H1 (cell line): ENCODE measurements around the gene LAG3. TPM values are rescaled to one million over a fixed set of nuclear protein-coding genes. Genes with fewer than 3 reads are reported as not detected.

Experiments
- CTCF ChIA-PET: fragments of 300-600 bp; sonication (Branson Sonifier 250); formaldehyde crosslinking; loops from one replicate; lab custom pipeline; 2021; ENCODE audit not compliant: partially characterized antibody; lab: Charles Lee
- POLR2A ChIA-PET: fragments of 300-600 bp; sonication (Branson Sonifier 250); formaldehyde crosslinking; loops from one replicate; lab custom pipeline; 2021; ENCODE audit warnings: inconsistent platforms; ENCODE audit not compliant: partially characterized antibody; lab: Charles Lee
- DNase-seq, 2 experiments: peaks; one replicate each; pipeline versions ENCODE4 v3.0.0 to v3.0.0-alpha.2; 2010 to 2022; ENCODE audit warnings: low spot score in 2 of 2, low read depth in 1 of 2, mixed read lengths in 1 of 2
- FAIRE-seq: peaks from 2 replicates; lab custom pipeline; 2011; peaks lifted over from hg19 to GRCh38; lab: Jason Lieb, UNC
- H2AFZ ChIP-seq: 2 replicates; pipeline ENCODE4 v1.8.1; 2012; ENCODE audit warnings: low read length, inconsistent platforms
- H2AK5ac ChIP-seq: 2 replicates; pipeline ENCODE4 v1.6.1; 2013; ENCODE audit warnings: low read depth, low read length
- H2BK120ac ChIP-seq: replicated peaks from 2 replicates; pipeline ENCODE3; 2013; ENCODE audit warnings: low read depth, low read length, inconsistent platforms
- H2BK12ac ChIP-seq: 2 replicates; pipeline ENCODE4 v1.6.1; 2013; ENCODE audit warnings: low read depth, low read length
- H2BK15ac ChIP-seq: 2 replicates; pipeline ENCODE4 v1.6.1; 2013; ENCODE audit warnings: low read length
- H2BK20ac ChIP-seq: 2 replicates; pipeline ENCODE4 v1.6.1; 2013; ENCODE audit warnings: low read length
- H2BK5ac ChIP-seq: 2 replicates; pipeline ENCODE4 v1.6.1; 2013; ENCODE audit warnings: low read depth, low read length
- H3K14ac ChIP-seq: 2 replicates; pipeline ENCODE4 v1.6.1; 2013; ENCODE audit warnings: inconsistent platforms; ENCODE audit not compliant: insufficient read length
- H3K18ac ChIP-seq: 2 replicates; pipeline ENCODE4 v1.6.1; 2013; ENCODE audit warnings: low read length; ENCODE audit errors: extremely low read depth
- H3K23ac ChIP-seq: 2 replicates; pipeline ENCODE4 v1.6.1; 2013; ENCODE audit warnings: inconsistent platforms; ENCODE audit not compliant: insufficient read length
- H3K23me2 ChIP-seq: 2 replicates; pipeline ENCODE4 v1.6.1; 2013; ENCODE audit warnings: low read depth, low read length
- H3K27ac ChIP-seq: 2 replicates; pipeline ENCODE4 v1.6.1; 2011; ENCODE audit warnings: low read depth, low read length, inconsistent platforms
- H3K27me3 ChIP-seq, 4 experiments: replicated peaks in 1 of 4; 1 replicate in 1 of 4; 2 replicates in 3 of 4; pipeline versions ENCODE4 v1.6.1 to v1.8.1; 2011 to 2013; ENCODE audit warnings: low read length in 3 of 4, mild to moderate bottlenecking in 3 of 4, inconsistent platforms in 2 of 4, mixed read lengths in 2 of 4, moderate library complexity in 1 of 4; ENCODE audit not compliant: control insufficient read depth in 3 of 4, insufficient read depth in 3 of 4; ENCODE audit errors: extremely low read depth in 1 of 4
- H3K36me3 ChIP-seq, 4 experiments: 2 replicates each; pipeline versions ENCODE4 v1.6.1 to v1.8.1; 2011 to 2013; ENCODE audit warnings: mild to moderate bottlenecking in 4 of 4, low read length in 3 of 4, moderate library complexity in 2 of 4, control low read depth in 1 of 4, inconsistent platforms in 1 of 4; ENCODE audit not compliant: insufficient read depth in 4 of 4, control insufficient read depth in 2 of 4
- H3K4ac ChIP-seq: replicated peaks from 2 replicates; pipeline ENCODE3; 2013; ENCODE audit warnings: low read length, low read depth, mixed read lengths, inconsistent platforms; ENCODE audit not compliant: insufficient read length
- H3K4me1 ChIP-seq, 4 experiments: replicated peaks in 1 of 4; 1 replicate in 1 of 4; 2 replicates in 3 of 4; pipeline versions ENCODE4 v1.6.1 to v1.8.1; 2011 to 2013; ENCODE audit warnings: low read length in 3 of 4, inconsistent platforms in 2 of 4, mixed read lengths in 1 of 4; ENCODE audit not compliant: insufficient read depth in 4 of 4, control insufficient read depth in 3 of 4
- H3K4me2 ChIP-seq, 2 experiments: 2 replicates each; pipeline versions ENCODE4 v1.6.1 to v1.8.1; 2011 to 2013; ENCODE audit warnings: low read depth in 2 of 2, low read length in 2 of 2, control low read depth in 1 of 2, inconsistent platforms in 1 of 2, mild to moderate bottlenecking in 1 of 2; ENCODE audit not compliant: insufficient read depth in 1 of 2
- H3K4me3 ChIP-seq, 4 experiments: fragments of 200-600, 300-600 bp in 1 of 4; sonication (generic), shearing (Covaris generic), sonication (Bioruptor Twin) in 1 of 4; 2 replicates each; pipeline versions ENCODE4 v1.5.1 to v1.8.1; 2011 to 2016; ENCODE audit warnings: low read length in 4 of 4, low read depth in 3 of 4, control low read depth in 2 of 4, inconsistent platforms in 2 of 4, mild to moderate bottlenecking in 2 of 4, mixed read lengths in 1 of 4, moderate library complexity in 1 of 4; ENCODE audit not compliant: insufficient read depth in 2 of 4; ENCODE audit errors: extremely low read depth in 1 of 4
- H3K56ac ChIP-seq: replicated peaks from 2 replicates; pipeline ENCODE3; 2013; ENCODE audit warnings: low read depth, mild to moderate bottlenecking, mixed read lengths, low read length, inconsistent platforms; ENCODE audit not compliant: insufficient read length
- H3K79me1 ChIP-seq: 2 replicates; pipeline ENCODE4 v1.6.1; 2013; ENCODE audit warnings: low read depth, low read length, control low read depth
- H3K79me2 ChIP-seq, 2 experiments: 2 replicates each; pipeline versions ENCODE4 v1.6.1 to v1.8.1; 2012 to 2013; ENCODE audit warnings: low read length in 2 of 2, mild to moderate bottlenecking in 2 of 2, inconsistent platforms in 1 of 2; ENCODE audit not compliant: insufficient read depth in 2 of 2, control insufficient read depth in 1 of 2
- H3K9ac ChIP-seq, 4 experiments: replicated peaks in 1 of 4; 1 replicate in 1 of 4; 2 replicates in 3 of 4; pipeline versions ENCODE4 v1.6.1 to v1.8.1; 2011 to 2013; ENCODE audit warnings: low read depth in 3 of 4, low read length in 3 of 4, control low read depth in 2 of 4, mild to moderate bottlenecking in 2 of 4, moderate library complexity in 2 of 4, inconsistent platforms in 1 of 4; ENCODE audit errors: extremely low read depth in 1 of 4
- H3K9me3 ChIP-seq, 2 experiments: 2 replicates each; pipeline versions ENCODE4 v1.6.1 to v1.8.1; 2012 to 2013; ENCODE audit warnings: mild to moderate bottlenecking in 2 of 2, moderate library complexity in 2 of 2, control low read depth in 1 of 2, inconsistent platforms in 1 of 2, low read depth in 1 of 2, low read length in 1 of 2, mixed read lengths in 1 of 2; ENCODE audit not compliant: insufficient read depth in 2 of 2
- H4K20me1 ChIP-seq, 2 experiments: replicated peaks in 1 of 2; 2 replicates each; pipeline versions ENCODE3 to v1.8.1; 2011 to 2013; ENCODE audit warnings: inconsistent platforms in 2 of 2, low read length in 2 of 2, mild to moderate bottlenecking in 1 of 2; ENCODE audit not compliant: insufficient read depth in 2 of 2, control insufficient read depth in 1 of 2
- H4K5ac ChIP-seq: 2 replicates; pipeline ENCODE4 v1.6.1; 2013; ENCODE audit warnings: low read length, low read depth, mixed read lengths, inconsistent platforms; ENCODE audit not compliant: insufficient read length
- H4K8ac ChIP-seq: 2 replicates; pipeline ENCODE4 v1.8.0; 2013; ENCODE audit warnings: mild to moderate bottlenecking, moderate library complexity, low read length, inconsistent platforms; ENCODE audit not compliant: insufficient read depth; ENCODE audit errors: extremely low read depth
- H4K91ac ChIP-seq: replicated peaks from 2 replicates; pipeline ENCODE3; 2013; ENCODE audit warnings: low read length, mixed read lengths, inconsistent platforms; ENCODE audit not compliant: insufficient read length
- ATF2 ChIP-seq: IDR thresholded peaks from 2 replicates; pipeline ENCODE4 v1.6.1; 2012; ENCODE audit warnings: low read length, inconsistent platforms
- BACH1 ChIP-seq: IDR thresholded peaks from 2 replicates; pipeline ENCODE4 v1.6.1; 2012; ENCODE audit warnings: low read length, improper control_type of control experiment
- CEBPB ChIP-seq: IDR thresholded peaks from 2 replicates; pipeline ENCODE4 v1.6.1; 2012; ENCODE audit warnings: low read depth, low read length
- CHD2 ChIP-seq: IDR thresholded peaks from 2 replicates; pipeline ENCODE4 v1.6.1; 2012; ENCODE audit warnings: low read length, improper control_type of control experiment
- CREB1 ChIP-seq: IDR thresholded peaks from 2 replicates; pipeline ENCODE4 v1.6.1; 2012; ENCODE audit warnings: inconsistent platforms
- CTBP2 ChIP-seq: IDR thresholded peaks from 2 replicates; pipeline ENCODE4 v1.7.0; 2011; ENCODE audit warnings: borderline replicate concordance, mild to moderate bottlenecking, moderate library complexity, mixed read lengths, low read length; ENCODE audit not compliant: insufficient read depth, insufficient read length
- PHF8 ChIP-seq: fragments of 200-600 bp; sonication (generic); conservative IDR thresholded peaks from 2 replicates; pipeline ENCODE4 v1.7.1; 2012; ENCODE audit warnings: low read depth, mild to moderate bottlenecking, inconsistent platforms, low read length, moderate library complexity
- SP1 ChIP-seq: IDR thresholded peaks from 2 replicates; pipeline ENCODE4 v1.6.1; 2011; ENCODE audit warnings: low read depth, low read length
- TCF12 ChIP-seq: IDR thresholded peaks from 2 replicates; pipeline ENCODE4 v1.6.1; 2011; ENCODE audit warnings: low read depth, mild to moderate bottlenecking, low read length
- TEAD4 ChIP-seq: IDR thresholded peaks from 2 replicates; pipeline ENCODE4 v1.6.1; 2012; ENCODE audit warnings: low read depth, low read length, inconsistent platforms, mixed read lengths
- WGBS, 2 experiments: shearing (Covaris generic) in 1 of 2; methylation state at CpG; one replicate each; pipeline versions ENCODE4 v1.1.6 to v1.1.7; 2013 to 2015; ENCODE audit warnings: low lambda C conversion rate in 2 of 2, mixed read lengths in 2 of 2, inconsistent platforms in 1 of 2, low coverage in 1 of 2, missing lambda C conversion rate in 1 of 2; ENCODE audit not compliant: insufficient replicate concordance in 2 of 2, insufficient coverage in 1 of 2, insufficient read length in 1 of 2; ENCODE audit errors: extremely low coverage in 1 of 2, missing lambda C conversion rate in 1 of 2; 5-methylcytosine and 5-hydroxymethylcytosine counted together
- polyA plus RNA-seq, 7 experiments: library from polyadenylated mRNA; depleted of rRNA in 3 of 7; stranded (reverse) in 5 of 7; unstranded in 2 of 7; fragments of >200 nt in 5 of 7; fragments of 200-250 nt in 2 of 7; gene quantifications; 1 replicate in 5 of 7; 2 replicates in 1 of 7; 4 replicates in 1 of 7; pipeline versions ENCODE4 v1.2.1 to v1.2.3, GENCODE V29; 2011 to 2013; ENCODE audit warnings: missing spikeins in 2 of 7, mixed read lengths in 2 of 7
- total RNA-seq: library from RNA; stranded (reverse); fragmentation: NEBNext Ultra II Directional; extraction: Animal tissue kit (Norgen Biotek cat#: 25700); gene quantifications from 2 replicates; pipeline ENCODE4 v1.2.1, GENCODE V29; 2021

Gene LAG3
- total and polyA plus RNA-seq, 2 of the 8 experiments (the other 6 are each of a cell fraction or from before 2014, with no cell fraction given) = 1.1 to 3.1 TPM

- no peak overlapping the region; a peak in 1 of 7 replicates for H3K9ac ChIP-seq
- no peak overlapping the region for H2AFZ ChIP-seq
- WGBS, 2 experiments = 17% methylated on average over 8 of the region's 16 CpGs; no CpG with 5 or more reads in 1 of the 2 experiments
- TF ChIP-seq CTBP2 (peak; percentile 75), CEBPB (no peak), PHF8 (no peak), TCF12 (0 out of 2 replicates have a peak, but pooled peaks have one; percentile 5), CHD2 (peak; percentile 82; the same call in 1 of the 2 replicates), ATF2 (no peak), TEAD4 (peak; percentile 62; the same call in 1 of the 2 replicates), BACH1 (peak; percentile 87), CREB1 (peak; percentile 47; the same call in 1 of the 2 replicates), SP1 (peak; percentile 93)
Measured at GRCh38 chr12:6764011-6764828, 8.1 kb upstream of the LAG3 start.

More at GRCh38 chr12:6764011-6764828, 8.1 kb upstream of the LAG3 start:
- FAIRE-seq (peak; percentile 90), DNase-seq (peak; percentile 91 to 94)
- no peaks in the 10 kb centered on the region for H3K9me3 ChIP-seq
- peak overlapping the region; percentile 72; the same call in 1 of the 2 replicates for H2BK20ac ChIP-seq
- peak overlapping the region; percentile 76 for H2BK120ac ChIP-seq
- H3K4me2 ChIP-seq = peak overlapping the region; percentile 73 to 89; a peak in 3 of 4 replicates
- H3K4ac ChIP-seq = no peak overlapping the region
- H2AK5ac ChIP-seq = no peak overlapping the region
- H3K23ac ChIP-seq = no peak overlapping the region
- peak overlapping the region; percentile 65 for H4K5ac ChIP-seq
- H3K27me3 ChIP-seq = no peaks in the 10 kb centered on the region
- 0 out of 2 replicates have a peak, but pooled peaks cover 2% of the 10 kb centered on the region for H3K79me1 ChIP-seq
- peak overlapping the region; percentile 60; the same call in 1 of the 2 replicates for H2BK12ac ChIP-seq
- peaks cover 8 to 21% (median 14%) of the 10 kb centered on the region in 4 experiments for H3K4me1 ChIP-seq
- peak overlapping the region; percentile 88; the same call in 1 of the 2 replicates for H4K8ac ChIP-seq
- ChIA-PET CTCF (interaction anchor here (0.7 to 29.6 kb wide), 9 partner anchors 8 to 150 kb away, joined by 3 to 532 read pairs (median 16); partner anchors contain the start of genes GNB3, GPR162, LAG3 and MLF2), POLR2A (interaction anchor here (0.9 to 11.6 kb wide), 17 partner anchors 8 to 151 kb away, joined by 3 to 151 read pairs (median 4); partner anchors contain the start of genes CDCA3, GPR162, LAG3 and MLF2)
- no peak overlapping the region for H2BK15ac ChIP-seq
- peak overlapping the region; percentile 77 for H4K91ac ChIP-seq
- H4K20me1 ChIP-seq = peaks cover 2 to 10% of the 10 kb centered on the region in 2 experiments
- peak overlapping the region; percentile 78 for H3K18ac ChIP-seq
- no peak overlapping the region for H3K14ac ChIP-seq
- no peak overlapping the region for H3K56ac ChIP-seq
- H3K4me3 ChIP-seq = peak overlapping the region in 2 of 4 experiments; percentile 6 to 98; a peak in 4 of 8 replicates
- peak overlapping the region; percentile 94 for H2BK5ac ChIP-seq
- peaks cover 4 to 20% of the 10 kb centered on the region in 2 experiments; a peak in 2 of 4 replicates for H3K79me2 ChIP-seq
- peaks cover 13% of the 10 kb centered on the region for H3K23me2 ChIP-seq
- H3K27ac ChIP-seq = peak overlapping the region; percentile 77
- no peaks in the 10 kb centered on the region for H3K36me3 ChIP-seq
